CD4-positive, alpha-beta memory T cell (primary cell): ENCODE results near the gene GSX2. TPM values are rescaled to one million over a fixed set of nuclear protein-coding genes. Genes with fewer than 3 reads are reported as not detected.
A peak's percentile ranks its signal among the peaks of the same experiment; 100 is the strongest.

Experiments
- CTCF ChIA-PET: fragments of 350-600 bp; sonication (Branson Sonifier 250); formaldehyde crosslinking; loops from one replicate; lab custom pipeline; 2021; ENCODE audit warnings: inconsistent platforms; ENCODE audit not compliant: partially characterized antibody; lab: Charles Lee
- POLR2A ChIA-PET: fragments of 350-600 bp; sonication (Branson Sonifier 250); formaldehyde crosslinking; loops from one replicate; lab custom pipeline; 2021; ENCODE audit not compliant: partially characterized antibody; lab: Charles Lee
- DNase-seq, 5 donors: peaks; one replicate each; pipeline versions ENCODE4 v3.0.0 to v3.0.0-alpha.2; 2020 to 2022; ENCODE audit warnings: mixed read lengths in 1 of 5
- H3K27ac ChIP-seq: one replicate; pipeline ENCODE4 v1.7.0; 2013; ENCODE audit warnings: low read depth, low read length
- H3K27me3 ChIP-seq: 2 replicates; pipeline ENCODE4 v1.7.0; 2013; ENCODE audit warnings: mild to moderate bottlenecking, low read length, moderate library complexity; ENCODE audit not compliant: insufficient read depth
- H3K36me3 ChIP-seq: 2 replicates; pipeline ENCODE4 v1.7.0; 2013; ENCODE audit warnings: mild to moderate bottlenecking, low read length, moderate library complexity; ENCODE audit not compliant: insufficient read depth
- H3K4me1 ChIP-seq: 2 replicates; pipeline ENCODE4 v1.7.0; 2013; ENCODE audit warnings: mild to moderate bottlenecking, low read length, moderate library complexity; ENCODE audit not compliant: insufficient read depth
- H3K4me3 ChIP-seq, 2 donors: one replicate each; pipeline ENCODE4 v1.7.0; 2013; ENCODE audit warnings: low read length in 2 of 2, mild to moderate bottlenecking in 1 of 2
- H3K9me3 ChIP-seq, 2 donors: one replicate each; pipeline ENCODE4 v1.7.0; 2013; ENCODE audit warnings: low read length in 2 of 2, control low read depth in 1 of 2; ENCODE audit not compliant: control insufficient read depth in 1 of 2
- H3K27ac Mint-ChIP-seq, 7 donors: one replicate each; pipeline ENCODE4 v1.8.0; 2020 to 2021; ENCODE audit warnings: mixed read lengths in 7 of 7, mild to moderate bottlenecking in 6 of 7, inconsistent platforms in 3 of 7, moderate library complexity in 3 of 7
- H3K27me3 Mint-ChIP-seq, 2 donors: one replicate each; pipeline ENCODE4 v1.8.0; 2020 to 2021; ENCODE audit warnings: mixed read lengths in 2 of 2
- H3K36me3 Mint-ChIP-seq, 2 donors: one replicate each; pipeline ENCODE4 v1.8.0; 2020 to 2021; ENCODE audit warnings: mixed read lengths in 2 of 2, inconsistent platforms in 1 of 2, mild to moderate bottlenecking in 1 of 2
- H3K4me1 Mint-ChIP-seq, 4 donors: one replicate each; pipeline ENCODE4 v1.8.0; 2020 to 2021; ENCODE audit warnings: mixed read lengths in 4 of 4, mild to moderate bottlenecking in 1 of 4
- H3K4me3 Mint-ChIP-seq, 8 donors: one replicate each; pipeline ENCODE4 v1.8.0; 2020 to 2021; ENCODE audit warnings: mixed read lengths in 8 of 8, mild to moderate bottlenecking in 7 of 8, moderate library complexity in 6 of 8, inconsistent platforms in 3 of 8
- H3K9me3 Mint-ChIP-seq, 8 donors: one replicate each; pipeline ENCODE4 v1.8.0; 2020 to 2021; ENCODE audit warnings: mixed read lengths in 8 of 8, mild to moderate bottlenecking in 5 of 8, inconsistent platforms in 3 of 8, moderate library complexity in 1 of 8
- intact Hi-C: fragments of 100-400 bp; cut with micrococcal nuclease; formaldehyde crosslinking; loops from one replicate; pipeline ENCODE4 v1.15.1; 2023
- polyA plus RNA-seq, 2 donors: library from polyadenylated mRNA; unstranded; fragments of 300-500 nt; fragmentation: Illumina TruSeq; gene quantifications; one replicate each; pipeline ENCODE4 v1.2.3, GENCODE V29; 2021
- total RNA-seq, 2 experiments: library from RNA; stranded (reverse); gene quantifications; one replicate each; pipeline ENCODE4 v1.2.3, GENCODE V29; 2021

GSX2 gene
- total and polyA plus RNA-seq, 4 experiments from 2014 or later: not detected

DNA sequence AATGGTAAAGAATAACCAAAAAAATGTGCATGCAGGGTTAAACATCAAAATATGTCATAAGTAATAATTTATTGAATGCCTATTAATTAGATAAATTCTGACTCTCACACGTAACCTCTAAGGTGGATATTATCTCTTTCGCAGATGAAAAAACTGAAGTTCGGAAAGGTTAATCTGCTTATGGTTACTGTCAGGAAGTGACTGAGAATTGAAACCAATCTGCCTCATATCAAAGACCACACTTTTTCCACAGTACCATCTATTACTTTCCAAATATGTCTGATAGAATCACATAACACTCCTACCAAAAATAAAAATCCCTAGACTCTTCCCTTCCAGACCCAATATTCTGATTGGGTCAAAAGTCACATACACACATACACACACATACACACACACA lies 41.8 kb upstream of the GSX2 start:
- Mint-ChIP-seq H3K27me3 (no peaks in the 10 kb centered on the region), H3K36me3 (peaks cover 12 to 20% of the 10 kb centered on the region in 2 donors), H3K27ac (peak overlapping the region in 6 of 7 donors; percentile 10 to 95 (median 61)), H3K4me3 (peak overlapping the region; percentile 60 to 93 (median 72)), H3K4me1 (peaks cover 65 to 87% (median 75%) of the 10 kb centered on the region in 4 donors), H3K9me3 (no peaks in the 10 kb centered on the region)
- Histone ChIP-seq H3K4me3 (no peak overlapping the region), H3K9me3 (no peaks in the 10 kb centered on the region), H3K27me3 (no peaks in the 10 kb centered on the region), H3K36me3 (no peaks in the 10 kb centered on the region), H3K27ac (no peak overlapping the region), H3K4me1 (peaks cover 77% of the 10 kb centered on the region)
- intact Hi-C loops: no loop called here
- ChIA-PET POLR2A (interaction anchor here (0.7 to 1.0 kb wide), 2 partner anchors 68 to 678 kb away, joined by 3 read pairs; no protein-coding TSS in a partner anchor), CTCF (no interaction called here)
- peak in 3 of 5 donors; percentile 16 to 35 (median 17) for DNase-seq

DNA sequence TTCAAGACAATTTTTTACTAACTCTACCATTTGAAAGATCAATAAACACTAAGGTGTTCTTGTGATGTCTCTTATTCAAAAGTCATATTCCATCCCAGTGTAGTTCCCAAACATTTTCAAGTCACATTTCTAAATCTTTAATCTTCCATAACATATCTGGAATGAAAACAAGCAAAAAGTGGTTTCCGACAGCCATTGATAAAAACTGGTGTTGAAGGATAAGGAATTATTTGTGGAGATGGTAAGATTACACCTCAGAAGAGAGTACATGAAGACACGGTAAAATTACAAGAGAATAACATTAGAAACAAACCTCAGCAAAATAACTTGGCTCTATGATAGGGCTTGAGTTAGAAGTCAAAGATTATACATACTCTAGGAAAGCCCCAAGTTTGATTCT lies 39.8 kb upstream of the GSX2 start:
- CTCF ChIA-PET: no interaction called here
- H3K27me3 Mint-ChIP-seq: no peaks in the 10 kb centered on the region
- no peak overlapping the region for H3K27ac ChIP-seq

DNA sequence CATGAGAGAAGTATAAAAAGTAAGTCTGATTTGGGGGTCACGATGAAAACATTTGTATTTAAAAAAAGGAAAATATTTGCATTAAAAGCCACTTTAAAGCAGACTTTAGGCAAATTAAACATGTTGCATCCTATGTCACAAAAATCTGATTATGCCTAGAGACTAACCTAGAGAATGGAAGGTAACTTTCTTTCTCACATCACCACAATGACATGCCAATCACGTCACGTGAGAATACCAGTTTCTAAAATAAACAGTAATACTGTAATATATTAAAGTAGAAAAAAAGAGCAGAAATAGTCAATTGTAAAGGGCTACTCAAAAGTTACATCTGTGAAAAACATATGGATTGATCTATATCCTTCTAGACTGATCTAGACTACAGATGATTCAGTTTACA lies 38.9 kb upstream of the GSX2 start:
- Mint-ChIP-seq H3K36me3 (peaks cover 0 to 24% of the 10 kb centered on the region in 2 donors), H3K9me3 (no peaks in the 10 kb centered on the region), H3K27me3 (no peaks in the 10 kb centered on the region), H3K4me3 (peak overlapping the region in 7 of 8 donors; percentile 49 to 83 (median 74)), H3K27ac (peak overlapping the region in 2 of 7 donors; percentile 29 to 96), H3K4me1 (peaks cover 59 to 93% (median 67%) of the 10 kb centered on the region in 4 donors)
- ChIA-PET CTCF (no interaction called here), POLR2A (no interaction called here)
- no peak overlapping the region for H3K4me3 ChIP-seq
- no peak overlapping the region for H3K27ac ChIP-seq
- no peaks in the 10 kb centered on the region for H3K9me3 ChIP-seq
- H3K4me1 ChIP-seq: peaks cover 78% of the 10 kb centered on the region
- intact Hi-C loops: loop anchor here (5.0 kb wide), 2 partner anchors 44 to 1336 kb away; partner anchors contain the start of gene TMEM165
- DNase-seq: no peak
- H3K27me3 ChIP-seq: no peaks in the 10 kb centered on the region
- no peaks in the 10 kb centered on the region for H3K36me3 ChIP-seq

More for the DNA sequence above, 39.8 kb upstream of the GSX2 start:
- Histone ChIP-seq H3K4me3 (no peak overlapping the region), H3K27me3 (no peaks in the 10 kb centered on the region), H3K4me1 (peaks cover 79% of the 10 kb centered on the region), H3K36me3 (no peaks in the 10 kb centered on the region), H3K9me3 (no peaks in the 10 kb centered on the region)
- Mint-ChIP-seq H3K4me3 (peak overlapping the region; percentile 6 to 74 (median 36)), H3K4me1 (peaks cover 60 to 89% (median 66%) of the 10 kb centered on the region in 4 donors), H3K36me3 (peaks cover 2 to 24% of the 10 kb centered on the region in 2 donors), H3K9me3 (no peaks in the 10 kb centered on the region), H3K27ac (peak overlapping the region in 6 of 7 donors; percentile 10 to 79 (median 38))
- intact Hi-C loops: loop anchor here (5.0 kb wide), 2 partner anchors 43 to 1337 kb away; partner anchors contain the start of gene TMEM165
- DNase-seq: no peak
- POLR2A ChIA-PET: no interaction called here

DNA sequence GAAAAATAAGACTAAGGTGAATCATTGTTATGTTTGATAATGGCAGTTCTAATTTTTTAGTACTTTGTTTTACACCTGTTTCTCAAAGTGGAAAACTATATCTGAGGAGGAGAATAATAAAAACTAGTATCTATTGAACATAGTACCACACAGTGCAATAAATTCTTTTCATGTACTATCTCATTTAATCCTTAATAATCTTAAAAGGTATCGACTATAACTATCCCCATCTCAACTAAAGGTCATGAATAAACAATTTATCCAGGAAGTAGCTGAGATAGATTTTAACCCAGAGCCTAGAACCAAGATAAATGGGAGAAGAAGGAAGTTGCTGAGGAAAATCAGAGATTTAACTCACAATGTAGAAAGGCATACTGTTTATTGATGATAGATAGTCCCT lies 38.1 kb upstream of the GSX2 start:
- Histone ChIP-seq H3K4me1 (peaks cover 71% of the 10 kb centered on the region), H3K27ac (no peak overlapping the region), H3K27me3 (no peaks in the 10 kb centered on the region), H3K36me3 (no peaks in the 10 kb centered on the region), H3K9me3 (no peaks in the 10 kb centered on the region), H3K4me3 (no peak overlapping the region)
- Mint-ChIP-seq H3K4me1 (peaks cover 53 to 86% (median 60%) of the 10 kb centered on the region in 4 donors), H3K36me3 (peaks cover 0 to 24% of the 10 kb centered on the region in 2 donors), H3K9me3 (no peaks in the 10 kb centered on the region), H3K27ac (peak overlapping the region in 6 of 7 donors; percentile 16 to 96 (median 62)), H3K4me3 (peak overlapping the region; percentile 49 to 83 (median 74)), H3K27me3 (no peaks in the 10 kb centered on the region)
- CTCF ChIA-PET: no interaction called here
- POLR2A ChIA-PET: interaction anchor here (1.5 to 2.7 kb wide), 2 partner anchors 7 to 25 kb away, joined by 3 to 12 read pairs; no protein-coding TSS in a partner anchor
- no peak for DNase-seq
- intact Hi-C loops: loop anchor here (5.0 kb wide), 2 partner anchors 45 to 1335 kb away; partner anchors contain the start of gene TMEM165

DNA sequence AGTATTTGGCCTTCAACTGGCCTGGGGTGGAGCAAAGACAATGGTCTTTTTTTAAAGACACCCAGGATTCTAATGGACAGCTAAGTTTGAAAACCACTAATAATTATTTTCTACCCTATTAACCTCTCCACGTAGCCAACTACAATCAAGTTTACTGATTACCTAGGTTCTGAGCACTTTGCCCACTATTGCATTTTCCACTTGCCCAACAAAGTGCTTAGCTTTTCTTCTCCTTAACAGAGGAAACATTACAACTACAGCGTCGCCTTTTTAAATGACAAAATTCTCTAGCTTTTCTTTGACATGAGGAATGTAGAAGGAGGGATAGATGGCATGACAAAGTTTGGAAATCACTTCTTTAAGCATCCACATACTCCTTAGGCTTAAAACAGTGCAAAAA lies 37.6 kb upstream of the GSX2 start:
- intact Hi-C loops: loop anchor here (5.0 kb wide), 2 partner anchors 45 to 1335 kb away; partner anchors contain the start of gene TMEM165
- POLR2A ChIA-PET: interaction anchor here (1.5 to 3.2 kb wide), 3 partner anchors 8 to 29 kb away, joined by 3 to 13 read pairs (median 12); no protein-coding TSS in a partner anchor
- no peak for DNase-seq
- Mint-ChIP-seq H3K27ac (peak overlapping the region in 6 of 7 donors; percentile 12 to 96 (median 52)), H3K9me3 (no peaks in the 10 kb centered on the region), H3K4me1 (peaks cover 47 to 81% (median 56%) of the 10 kb centered on the region in 4 donors), H3K4me3 (peak overlapping the region; percentile 90 to 99 (median 96)), H3K36me3 (peaks cover 0 to 24% of the 10 kb centered on the region in 2 donors), H3K27me3 (no peaks in the 10 kb centered on the region)
- Histone ChIP-seq H3K4me3 (peak overlapping the region; percentile 25 to 87), H3K4me1 (peaks cover 66% of the 10 kb centered on the region), H3K36me3 (no peaks in the 10 kb centered on the region), H3K27me3 (no peaks in the 10 kb centered on the region), H3K9me3 (no peaks in the 10 kb centered on the region), H3K27ac (peak overlapping the region; percentile 98)
- CTCF ChIA-PET: no interaction called here

DNA sequence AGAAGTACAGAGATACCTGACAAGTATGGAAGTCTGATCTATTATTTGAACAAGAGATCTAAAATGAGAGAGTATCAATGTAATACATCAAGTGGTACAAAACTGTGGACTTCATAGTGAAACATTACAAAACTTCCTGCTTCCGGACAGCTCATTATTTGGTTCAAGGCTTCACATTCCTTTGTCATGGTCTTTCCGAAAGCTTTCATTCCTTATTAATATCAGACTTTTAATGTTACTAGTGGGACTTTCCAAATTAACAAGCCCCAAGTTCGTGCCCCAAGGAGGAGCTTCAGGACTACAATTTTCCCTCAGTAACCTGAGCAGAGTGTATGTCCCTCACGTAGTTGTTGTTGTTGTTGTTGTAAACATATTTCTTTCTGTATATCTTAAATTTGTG lies 36.7 kb upstream of the GSX2 start:
- CTCF ChIA-PET: no interaction called here
- intact Hi-C loops: loop anchor here (5.0 kb wide), 2 partner anchors 46 to 1334 kb away; partner anchors contain the start of gene TMEM165
- H3K36me3 Mint-ChIP-seq: peaks cover 0 to 24% of the 10 kb centered on the region in 2 donors
- peak overlapping the region; percentile 90 to 99 (median 96) for H3K4me3 Mint-ChIP-seq
- no peaks in the 10 kb centered on the region for H3K9me3 ChIP-seq
- H3K27me3 ChIP-seq: no peaks in the 10 kb centered on the region
- H3K4me3 ChIP-seq: peak overlapping the region; percentile 87 to 88
- DNase-seq: peak in 3 of 5 donors; percentile 8 to 44 (median 22)
- peaks cover 57% of the 10 kb centered on the region for H3K4me1 ChIP-seq
- no peaks in the 10 kb centered on the region for H3K36me3 ChIP-seq
- peaks cover 39 to 73% (median 48%) of the 10 kb centered on the region in 4 donors for H3K4me1 Mint-ChIP-seq
- POLR2A ChIA-PET: interaction anchor here (0.8 to 3.2 kb wide), 9 partner anchors 9 to 1351 kb away, joined by 3 to 13 read pairs (median 3); no protein-coding TSS in a partner anchor
- peak overlapping the region; percentile 98 for H3K27ac ChIP-seq
- H3K9me3 Mint-ChIP-seq: no peaks in the 10 kb centered on the region
- H3K27me3 Mint-ChIP-seq: no peaks in the 10 kb centered on the region
- peak overlapping the region; percentile 94 to 99 (median 98) for H3K27ac Mint-ChIP-seq

DNA sequence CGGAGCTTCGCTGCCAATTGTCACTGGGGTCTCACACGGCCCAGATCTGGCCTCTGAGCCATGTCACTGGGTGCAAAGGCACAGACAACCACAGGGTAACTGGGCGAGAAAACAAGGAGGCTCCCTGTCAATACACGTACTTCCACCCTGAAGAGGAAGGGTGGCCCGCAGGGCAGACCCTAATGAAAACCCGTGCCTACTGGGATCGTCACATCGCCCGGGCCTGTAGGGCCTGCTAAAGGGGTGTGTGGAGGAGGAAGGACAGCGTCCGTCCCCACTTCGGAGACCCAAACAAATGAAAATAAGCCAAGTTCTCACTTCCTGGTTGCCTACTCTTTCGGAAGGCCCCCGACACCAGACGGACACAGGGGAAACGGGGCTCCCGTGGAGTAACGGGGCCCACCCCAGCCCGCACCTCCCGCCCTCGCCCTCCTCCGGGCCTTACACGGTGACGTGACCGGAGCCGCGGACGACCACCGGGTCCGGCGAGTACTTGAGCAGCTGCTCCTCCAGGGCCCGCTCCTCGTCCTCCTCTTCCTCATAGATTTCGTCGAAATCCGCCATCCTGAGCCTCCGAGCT lies 36.1 kb upstream of the GSX2 start:
- peaks cover 0 to 24% of the 10 kb centered on the region in 2 donors for H3K36me3 Mint-ChIP-seq
- peaks cover 36 to 67% (median 45%) of the 10 kb centered on the region in 4 donors for H3K4me1 Mint-ChIP-seq

More for the DNA sequence above, 36.1 kb upstream of the GSX2 start:
- Histone ChIP-seq H3K9me3 (no peaks in the 10 kb centered on the region), H3K36me3 (no peaks in the 10 kb centered on the region), H3K27me3 (no peaks in the 10 kb centered on the region), H3K4me3 (peak overlapping the region; percentile 87 to 88), H3K27ac (peak overlapping the region; percentile 98), H3K4me1 (peaks cover 52% of the 10 kb centered on the region)
- CTCF ChIA-PET: no interaction called here
- H3K27me3 Mint-ChIP-seq: no peaks in the 10 kb centered on the region
- peak overlapping the region; percentile 90 to 99 (median 96) for H3K4me3 Mint-ChIP-seq
- POLR2A ChIA-PET: interaction anchor here (0.6 to 3.2 kb wide), 9 partner anchors 9 to 1351 kb away, joined by 3 to 13 read pairs (median 3); no protein-coding TSS in a partner anchor
- H3K9me3 Mint-ChIP-seq: no peaks in the 10 kb centered on the region
- peak in 3 of 5 donors; percentile 46 to 54 (median 52) for DNase-seq
- intact Hi-C loops: loop anchor here (1.0 to 5.0 kb wide), 5 partner anchors 27 to 1352 kb away; partner anchors contain the start of genes FIP1L1 and TMEM165
- peak overlapping the region; percentile 94 to 99 (median 98) for H3K27ac Mint-ChIP-seq
